ENCODE data around the gene NHSL2. TPM values are rescaled to one million over a fixed set of nuclear protein-coding genes. Genes with fewer than 3 reads are reported as not detected.

Gene NHSL2
- total RNA-seq, 1 experiment from 2014 or later, result not detected

DNA sequence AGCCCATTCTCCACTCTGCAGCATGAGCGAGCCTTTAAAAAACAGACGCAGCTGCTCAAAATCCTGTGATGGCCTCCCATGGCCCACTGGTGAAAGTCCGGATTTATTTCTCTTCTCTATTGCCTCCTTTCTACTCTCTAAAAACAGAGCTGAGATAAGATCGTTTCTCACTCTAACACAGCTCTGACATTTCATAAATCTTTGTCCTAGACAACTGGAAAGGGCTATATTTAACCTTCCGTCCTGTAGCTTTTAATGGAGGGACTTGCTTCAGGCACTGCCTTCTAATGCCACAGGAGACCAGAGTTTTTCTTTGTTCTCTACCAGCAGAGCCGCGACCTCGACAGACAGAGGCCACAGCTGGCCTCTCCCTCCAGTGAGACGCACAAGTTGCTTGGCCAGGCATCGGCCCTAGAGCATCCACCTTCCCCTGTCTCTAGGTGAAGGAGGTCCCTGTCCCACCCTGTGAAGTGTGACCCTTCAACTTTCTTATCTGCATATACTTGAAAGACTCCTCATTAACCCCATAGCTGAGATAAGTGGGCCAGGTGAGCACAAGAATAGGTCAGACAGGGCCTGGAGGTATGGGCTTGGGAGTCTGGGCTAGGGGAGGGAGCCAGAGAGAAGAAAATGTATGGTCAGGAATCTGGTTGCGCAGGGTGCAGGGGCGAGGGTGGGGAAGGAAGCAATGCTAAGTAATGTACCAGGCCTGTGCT lies 171.1 kb downstream of the NHSL2 start:
- no peak for TF ChIP-seq EZH2 (IDR thresholded peaks at IDR 0.05; ENCODE audit: low read depth)
- TF ChIP-seq, protein P1, sequence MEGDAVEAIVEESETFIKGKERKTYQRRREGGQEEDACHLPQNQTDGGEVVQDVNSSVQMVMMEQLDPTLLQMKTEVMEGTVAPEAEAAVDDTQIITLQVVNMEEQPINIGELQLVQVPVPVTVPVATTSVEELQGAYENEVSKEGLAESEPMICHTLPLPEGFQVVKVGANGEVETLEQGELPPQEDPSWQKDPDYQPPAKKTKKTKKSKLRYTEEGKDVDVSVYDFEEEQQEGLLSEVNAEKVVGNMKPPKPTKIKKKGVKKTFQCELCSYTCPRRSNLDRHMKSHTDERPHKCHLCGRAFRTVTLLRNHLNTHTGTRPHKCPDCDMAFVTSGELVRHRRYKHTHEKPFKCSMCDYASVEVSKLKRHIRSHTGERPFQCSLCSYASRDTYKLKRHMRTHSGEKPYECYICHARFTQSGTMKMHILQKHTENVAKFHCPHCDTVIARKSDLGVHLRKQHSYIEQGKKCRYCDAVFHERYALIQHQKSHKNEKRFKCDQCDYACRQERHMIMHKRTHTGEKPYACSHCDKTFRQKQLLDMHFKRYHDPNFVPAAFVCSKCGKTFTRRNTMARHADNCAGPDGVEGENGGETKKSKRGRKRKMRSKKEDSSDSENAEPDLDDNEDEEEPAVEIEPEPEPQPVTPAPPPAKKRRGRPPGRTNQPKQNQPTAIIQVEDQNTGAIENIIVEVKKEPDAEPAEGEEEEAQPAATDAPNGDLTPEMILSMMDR (conservative IDR thresholded peaks at IDR 0.05), result no peak
- Histone ChIP-seq H3K9me3 (ENCODE audit: insufficient read depth, low read depth) (no peaks in the 10 kb centered on the region), H3K4me2 (no peak overlapping the region), H3K36me3 (ENCODE audit: low read depth) (no peaks in the 10 kb centered on the region), H3K27ac (no peak overlapping the region), H3K9me2 (ENCODE audit: insufficient read depth) (no peaks in the 10 kb centered on the region), H3K79me2 (ENCODE audit: low read depth) (no peaks in the 10 kb centered on the region), H2AFZ (no peak overlapping the region), H3F3A (ENCODE audit: insufficient read depth, low read depth) (no peaks in the 10 kb centered on the region), H4K20me1 (ENCODE audit: insufficient read depth) (no peaks in the 10 kb centered on the region), H3K4me1 (replicated peaks; ENCODE audit: insufficient read depth) (no peaks in the 10 kb centered on the region), H3K4me3 (no peak overlapping the region), H3K27me3 (ENCODE audit: insufficient read depth, low read depth) (0 out of 2 replicates have a peak, but pooled peaks cover 3% of the 10 kb centered on the region)
- POLR2A ChIA-PET (ENCODE audit: unreplicated experiment), result no interaction called here
- intact Hi-C loops (cut with micrococcal nuclease; ENCODE audit: unreplicated experiment), result no loop called here
- no TSS peak for BruUV-seq (replicated peaks)
- DNase-seq, result no peak
- CTCF ChIA-PET, result no interaction called here

DNA sequence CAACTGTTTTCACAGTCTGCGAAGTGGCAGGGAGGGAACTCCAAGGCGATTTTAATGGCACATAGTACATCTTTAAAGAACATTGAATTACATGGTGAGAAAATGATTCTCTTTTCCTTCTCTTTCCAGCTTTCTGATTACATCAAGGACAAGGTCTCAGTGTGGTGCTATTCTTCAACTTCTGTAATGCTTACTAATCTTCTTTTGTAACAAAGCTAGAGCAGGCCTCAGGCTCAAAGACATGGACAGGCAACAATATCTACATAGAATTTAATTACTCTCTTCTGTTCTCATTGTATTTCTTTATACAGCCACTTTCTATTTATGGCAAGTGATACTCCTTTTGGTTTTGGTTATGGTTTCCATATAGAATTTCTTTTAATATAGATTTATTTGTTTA lies 172.6 kb downstream of the NHSL2 start:
- intact Hi-C loops (cut with micrococcal nuclease; ENCODE audit: unreplicated experiment), result no loop called here
- CTCF ChIA-PET, result no interaction called here
- Histone ChIP-seq H3K27ac (no peak overlapping the region), H3K36me3 (ENCODE audit: low read depth) (no peaks in the 10 kb centered on the region), H4K20me1 (ENCODE audit: insufficient read depth) (no peaks in the 10 kb centered on the region), H3K27me3 (ENCODE audit: insufficient read depth, low read depth) (peaks cover 10% of the 10 kb centered on the region; the same call in 1 of the 2 replicates), H3F3A (ENCODE audit: insufficient read depth, low read depth) (no peaks in the 10 kb centered on the region), H3K9me3 (ENCODE audit: insufficient read depth, low read depth) (no peaks in the 10 kb centered on the region), H3K4me2 (no peak overlapping the region), H2AFZ (no peak overlapping the region), H3K79me2 (ENCODE audit: low read depth) (no peaks in the 10 kb centered on the region), H3K4me3 (no peak overlapping the region), H3K9me2 (ENCODE audit: insufficient read depth) (no peaks in the 10 kb centered on the region), H3K4me1 (replicated peaks; ENCODE audit: insufficient read depth) (no peaks in the 10 kb centered on the region)
- TF ChIP-seq EZH2 (IDR thresholded peaks at IDR 0.05; ENCODE audit: low read depth), result no peak
- TF ChIP-seq, protein P1 (conservative IDR thresholded peaks at IDR 0.05), result no peak
- POLR2A ChIA-PET (ENCODE audit: unreplicated experiment), result no interaction called here
- no peak for DNase-seq
- BruUV-seq (replicated peaks), result no TSS peak

DNA sequence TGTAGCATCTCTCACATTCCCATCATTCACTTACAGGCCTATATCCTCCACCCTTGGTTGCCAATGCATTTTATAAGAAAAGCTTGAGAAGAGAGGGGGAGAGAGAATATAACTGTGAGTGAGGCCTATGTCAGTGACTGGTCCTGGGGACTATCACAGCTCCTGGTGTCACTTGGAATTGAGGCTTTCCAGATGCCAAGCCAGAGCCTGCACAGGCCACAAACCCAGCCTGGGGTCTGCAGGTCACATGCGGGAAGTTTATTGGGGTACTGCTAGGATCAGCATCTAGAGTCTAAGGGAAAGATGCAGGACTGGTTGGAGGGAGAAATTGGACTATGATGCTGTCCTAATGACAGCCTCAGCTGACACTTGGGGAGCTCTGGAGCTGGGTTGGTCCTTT lies 173.5 kb downstream of the NHSL2 start:
- H3K4me1 ChIP-seq (replicated peaks; ENCODE audit: insufficient read depth), result no peaks in the 10 kb centered on the region
- DNase-seq, result no peak
- ChIA-PET CTCF (no interaction called here), POLR2A (ENCODE audit: unreplicated experiment) (no interaction called here)
- no peak overlapping the region for H3K4me2 ChIP-seq
- H2AFZ ChIP-seq, result no peak overlapping the region
- H3K9me2 ChIP-seq (ENCODE audit: insufficient read depth), result no peaks in the 10 kb centered on the region
- H3F3A ChIP-seq (ENCODE audit: insufficient read depth, low read depth), result no peaks in the 10 kb centered on the region
- H3K36me3 ChIP-seq (ENCODE audit: low read depth), result no peaks in the 10 kb centered on the region
- intact Hi-C loops (cut with micrococcal nuclease; ENCODE audit: unreplicated experiment), result no loop called here
- H3K9me3 ChIP-seq (ENCODE audit: insufficient read depth, low read depth), result no peaks in the 10 kb centered on the region
- no peaks in the 10 kb centered on the region for H3K79me2 ChIP-seq (ENCODE audit: low read depth)
- H4K20me1 ChIP-seq (ENCODE audit: insufficient read depth), result no peaks in the 10 kb centered on the region
- no peak overlapping the region for H3K4me3 ChIP-seq
- H3K27ac ChIP-seq, result no peak overlapping the region
- BruUV-seq (replicated peaks), result no TSS peak
- H3K27me3 ChIP-seq (ENCODE audit: insufficient read depth, low read depth), result peaks cover 18% of the 10 kb centered on the region; the same call in 1 of the 2 replicates
- TF ChIP-seq EZH2 (IDR thresholded peaks at IDR 0.05; ENCODE audit: low read depth), result no peak
- TF ChIP-seq, protein P1 (conservative IDR thresholded peaks at IDR 0.05), result no peak

Measured in PC-9 (cell line).